HL-60 (cell line): ENCODE results near the gene NHSL2.

Experiments
- DNase-seq, 2 experiments: peaks; one replicate each; pipeline ENCODE4 v3.0.0-alpha.2; 2010 to 2020; ENCODE audit warnings: low read depth in 1 of 2, low spot score in 1 of 2
- H3K27ac ChIP-seq: fragments of 250-450 bp; sonication (Bioruptor Pico); replicated peaks from 2 replicates; pipeline ENCODE4 v1.5.1; 2020; ENCODE audit warnings: mild to moderate bottlenecking, moderate library complexity
- H3K27me3 ChIP-seq: fragments of 250-450 bp; sonication (Bioruptor Pico); 2 replicates; pipeline ENCODE4 v1.5.1; 2021; ENCODE audit warnings: mild to moderate bottlenecking, moderate library complexity; ENCODE audit not compliant: insufficient read depth, poor library complexity, severe bottlenecking
- H3K4me3 ChIP-seq: replicated peaks from 2 replicates; pipeline ENCODE4 v1.5.1; 2011; ENCODE audit warnings: mild to moderate bottlenecking, control low read depth, low read length; ENCODE audit not compliant: insufficient read depth
- CTCF ChIP-seq: IDR thresholded peaks from one replicate; pipeline ENCODE4 v1.5.1; 2011; ENCODE audit warnings: low read length, control low read depth, inconsistent platforms; ENCODE audit not compliant: insufficient read depth
- GABPA ChIP-seq: IDR thresholded peaks from 2 replicates; pipeline ENCODE4 v1.6.1; 2012; ENCODE audit warnings: low read depth
- POLR2AphosphoS5 ChIP-seq: IDR thresholded peaks from 2 replicates; pipeline ENCODE4 v1.6.1; 2012; ENCODE audit warnings: low read depth
- REST ChIP-seq: IDR thresholded peaks from 2 replicates; pipeline ENCODE4 v1.6.1; 2012; ENCODE audit warnings: low read depth; ENCODE audit not compliant: insufficient replicate concordance
- SPI1 ChIP-seq: IDR thresholded peaks from 2 replicates; pipeline ENCODE4 v1.6.1; 2012; ENCODE audit warnings: low read depth, mild to moderate bottlenecking, borderline replicate concordance

The NHSL2 gene

DNA sequence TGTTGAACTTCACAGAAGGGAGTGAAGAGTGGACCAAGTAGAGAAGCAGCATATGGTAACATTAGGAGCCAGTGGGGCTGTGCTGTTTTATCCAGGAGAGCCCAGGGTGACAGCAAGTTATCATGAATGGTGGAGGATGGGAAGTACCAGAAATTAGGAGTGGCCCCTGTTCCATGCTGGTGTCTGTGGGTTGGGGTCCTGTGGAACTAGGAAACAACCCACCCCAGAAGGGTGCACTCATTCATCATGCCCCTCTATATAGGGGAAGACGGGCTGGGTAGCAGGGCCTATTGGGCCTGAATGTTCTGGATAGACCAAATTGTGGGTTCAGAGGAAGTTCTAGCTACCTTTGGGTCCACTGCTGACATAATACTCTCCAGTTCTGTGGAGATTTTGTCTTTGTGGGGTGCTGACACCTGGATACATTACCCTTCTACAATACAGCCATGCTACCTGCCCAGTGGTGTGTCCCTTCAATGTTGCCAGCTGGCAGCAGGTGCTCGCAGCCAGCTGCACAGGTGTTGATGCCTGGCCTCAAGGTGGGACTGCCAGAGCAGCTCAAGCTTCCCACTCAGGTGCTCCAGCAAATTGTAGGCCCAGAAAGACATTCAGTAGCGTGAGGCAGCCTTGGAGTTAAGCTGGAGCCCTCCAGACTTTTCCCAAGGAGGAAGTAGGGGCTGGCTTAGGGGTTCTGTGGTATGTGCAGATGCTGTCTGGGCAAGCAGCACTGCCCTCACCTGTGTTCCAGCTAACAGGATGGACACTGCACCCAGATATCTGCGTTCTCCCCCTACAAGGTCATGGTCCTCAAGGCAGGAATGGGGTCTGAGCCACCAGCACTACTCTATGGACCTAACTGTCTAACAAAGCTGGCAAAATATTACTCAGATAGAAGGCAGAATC, 106.5 kb downstream of the NHSL2 start:
- TF ChIP-seq GABPA (no peak), SPI1 (no peak), REST (no peak), CTCF (no peak), POLR2AphosphoS5 (no peak)
- Histone ChIP-seq H3K27me3 (no peaks in the 10 kb centered on the region), H3K4me3 (no peak overlapping the region), H3K27ac (no peak overlapping the region)
- DNase-seq = no peak

GRCh38 chrX:72018277-72019112, 107.8 kb downstream of the NHSL2 start:
- TF ChIP-seq CTCF (peak; percentile 14), SPI1 (no peak), GABPA (no peak)
- no peaks in the 10 kb centered on the region for H3K27me3 ChIP-seq
- H3K27ac ChIP-seq = peak overlapping the region; percentile 51; the same call in 1 of the 2 replicates
- peak; percentile 68 to 79 for DNase-seq
- H3K4me3 ChIP-seq = no peak overlapping the region

DNA sequence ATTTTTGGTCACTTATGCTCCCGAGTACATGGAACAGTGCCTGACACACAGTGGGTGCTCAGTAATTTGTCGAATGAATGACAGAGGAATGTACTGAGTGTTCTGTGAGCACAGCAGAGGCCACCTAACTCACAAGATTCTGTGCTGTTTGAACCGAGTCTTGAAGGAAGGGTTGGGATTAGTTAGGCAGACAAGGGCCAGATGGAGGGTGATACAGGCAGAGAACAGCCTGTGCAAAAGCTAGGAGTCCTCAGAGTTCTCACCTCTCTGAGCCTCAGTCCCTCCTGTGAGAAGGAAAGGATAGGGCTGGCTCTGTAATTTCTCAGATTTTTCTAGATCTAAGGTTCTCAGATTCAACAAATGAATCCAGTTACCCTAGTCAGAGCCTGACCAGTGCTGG, 108.8 kb downstream of the NHSL2 start:
- no peaks in the 10 kb centered on the region for H3K27me3 ChIP-seq
- TF ChIP-seq POLR2AphosphoS5 = no peak
- no peak for TF ChIP-seq REST
- no peak for TF ChIP-seq SPI1
- TF ChIP-seq GABPA = no peak
- TF ChIP-seq CTCF = no peak

More for the DNA sequence above, 108.8 kb downstream of the NHSL2 start:
- Histone ChIP-seq H3K27ac (no peak overlapping the region), H3K4me3 (no peak overlapping the region)
- no peak for DNase-seq
